AG20443 (cell line): Measurements from ENCODE around the gene SPTBN5.

Source experiments
- DNase-seq: peaks from one replicate; pipeline ENCODE4 v3.0.0; 2012; ENCODE audit warnings: low spot score, mixed read lengths

The SPTBN5 gene

GRCh38 chr15:41822957-41823356 is 70.9 kb downstream of the SPTBN5 start:
- no peak for DNase-seq

DNA sequence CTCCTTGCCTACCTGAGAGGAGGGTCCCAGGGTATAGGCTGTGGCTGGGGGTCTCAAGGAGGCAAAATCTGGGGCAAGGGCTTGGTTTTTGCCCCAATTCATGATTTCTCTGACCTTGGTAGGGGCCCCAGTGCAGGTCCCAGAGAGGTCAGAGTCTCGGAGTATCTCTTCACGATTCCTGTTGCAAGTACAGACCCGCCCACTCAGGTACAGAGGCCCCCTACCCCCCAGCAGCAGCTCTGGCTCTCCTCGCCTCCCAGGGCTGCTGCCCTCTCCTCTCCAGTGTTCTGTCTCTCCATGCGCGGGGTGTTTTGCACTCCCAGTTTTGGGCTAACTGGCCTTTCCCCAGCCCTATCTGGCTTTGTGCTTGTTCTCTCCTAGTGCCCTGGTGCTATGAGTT is 71.4 kb downstream of the SPTBN5 start:
- DNase-seq = no peak

DNA sequence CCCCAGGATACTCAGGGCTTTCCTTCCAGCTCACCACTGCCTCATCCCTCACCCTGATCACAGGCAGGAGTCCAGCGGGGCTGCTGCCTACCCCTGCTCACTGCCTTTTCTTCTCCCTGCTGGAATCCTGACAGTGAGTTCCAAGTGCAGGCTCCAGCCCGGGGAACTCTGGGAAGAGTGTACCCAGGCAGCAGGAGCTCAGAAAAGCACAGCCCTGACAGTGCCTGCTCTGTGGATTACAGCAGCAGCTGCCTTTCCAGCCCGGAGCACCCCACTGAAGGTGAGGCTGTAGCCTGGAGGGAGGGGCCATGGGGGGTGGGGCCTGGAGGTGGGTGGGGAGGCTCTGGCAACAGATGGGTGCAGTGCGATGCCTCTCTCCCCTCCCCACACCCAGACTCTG is 72.0 kb downstream of the SPTBN5 start:
- DNase-seq = no peak

- no peak for DNase-seq
Observed at GRCh38 chr15:41820791-41821423, 72.9 kb downstream of the SPTBN5 start.

- DNase-seq = no peak
Observed at GRCh38 chr15:41819455-41820050, 74.3 kb downstream of the SPTBN5 start.

GRCh38 chr15:41817781-41818180 is 76.1 kb downstream of the SPTBN5 start:
- no peak for DNase-seq

DNA sequence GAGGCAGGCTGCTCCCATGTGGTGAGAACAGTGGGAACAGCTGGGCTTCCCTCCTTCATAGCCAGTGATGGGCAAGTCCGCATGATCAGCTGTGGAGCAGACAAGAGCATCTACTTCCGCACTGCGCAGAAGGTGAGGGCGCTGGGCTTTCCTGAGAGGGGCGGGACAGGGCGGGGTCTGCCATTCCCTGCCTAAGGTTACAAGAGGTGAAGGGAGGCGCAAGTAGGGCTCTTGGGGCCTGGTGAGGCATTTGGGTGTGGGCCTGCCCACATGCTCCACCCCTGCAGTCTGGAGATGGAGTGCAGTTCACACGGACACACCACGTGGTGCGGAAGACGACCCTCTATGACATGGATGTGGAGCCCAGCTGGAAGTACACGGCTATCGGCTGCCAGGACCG is 76.5 kb downstream of the SPTBN5 start:
- DNase-seq = no peak

DNA sequence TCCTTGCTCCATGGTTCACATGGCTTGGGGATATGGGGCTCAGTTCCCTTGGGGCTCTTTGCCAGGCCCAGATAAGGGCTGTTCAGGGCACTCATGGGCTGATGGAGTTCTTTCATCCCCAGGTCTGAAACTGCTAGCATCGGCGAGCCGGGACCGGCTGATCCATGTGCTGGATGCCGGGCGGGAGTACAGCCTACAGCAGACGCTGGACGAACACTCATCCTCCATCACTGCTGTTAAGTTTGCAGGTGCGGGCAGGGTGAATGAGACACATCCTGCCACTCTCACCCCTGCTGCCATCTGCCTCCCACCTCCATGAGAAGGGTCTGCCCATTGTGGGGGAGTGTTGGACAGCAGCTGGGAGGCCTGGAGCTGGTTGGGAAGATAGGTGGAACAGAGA is 77.1 kb downstream of the SPTBN5 start:
- DNase-seq = no peak

DNA sequence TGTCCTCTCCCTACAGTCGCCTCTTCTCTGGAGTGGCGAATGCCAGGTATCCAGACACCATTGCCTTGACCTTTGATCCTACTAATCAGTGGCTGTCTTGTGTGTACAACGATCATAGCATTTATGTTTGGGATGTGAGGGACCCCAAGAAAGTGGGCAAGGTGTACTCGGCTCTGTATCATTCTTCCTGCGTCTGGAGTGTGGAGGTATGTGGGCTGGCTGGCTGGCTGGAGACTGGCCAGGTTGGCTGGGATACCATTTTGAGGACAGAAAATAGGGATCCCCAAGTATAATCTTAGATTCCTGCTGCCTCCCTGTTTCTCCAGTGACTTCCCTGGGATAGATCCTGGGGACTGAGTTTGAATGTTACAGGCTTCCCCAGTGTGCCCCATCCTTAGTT is 79.3 kb downstream of the SPTBN5 start:
- no peak for DNase-seq

- no peak for DNase-seq
Observed at GRCh38 chr15:41813426-41813825, 80.4 kb downstream of the SPTBN5 start.

- no peak for DNase-seq
Observed at GRCh38 chr15:41812820-41813375, 81.0 kb downstream of the SPTBN5 start.

GRCh38 chr15:41811432-41812195 is 82.2 kb downstream of the SPTBN5 start:
- peak; percentile 92 for DNase-seq

GRCh38 chr15:41810651-41811431 is 83.0 kb downstream of the SPTBN5 start:
- no peak for DNase-seq

- no peak for DNase-seq
Observed at GRCh38 chr15:41809526-41810220, 84.2 kb downstream of the SPTBN5 start.

GRCh38 chr15:41809121-41809520 is 84.7 kb downstream of the SPTBN5 start:
- DNase-seq = peak; percentile 35

- no peak for DNase-seq
Observed at GRCh38 chr15:41806291-41807181, 87.3 kb downstream of the SPTBN5 start.

GRCh38 chr15:41805711-41806110 is 88.1 kb downstream of the SPTBN5 start:
- DNase-seq = no peak

DNA sequence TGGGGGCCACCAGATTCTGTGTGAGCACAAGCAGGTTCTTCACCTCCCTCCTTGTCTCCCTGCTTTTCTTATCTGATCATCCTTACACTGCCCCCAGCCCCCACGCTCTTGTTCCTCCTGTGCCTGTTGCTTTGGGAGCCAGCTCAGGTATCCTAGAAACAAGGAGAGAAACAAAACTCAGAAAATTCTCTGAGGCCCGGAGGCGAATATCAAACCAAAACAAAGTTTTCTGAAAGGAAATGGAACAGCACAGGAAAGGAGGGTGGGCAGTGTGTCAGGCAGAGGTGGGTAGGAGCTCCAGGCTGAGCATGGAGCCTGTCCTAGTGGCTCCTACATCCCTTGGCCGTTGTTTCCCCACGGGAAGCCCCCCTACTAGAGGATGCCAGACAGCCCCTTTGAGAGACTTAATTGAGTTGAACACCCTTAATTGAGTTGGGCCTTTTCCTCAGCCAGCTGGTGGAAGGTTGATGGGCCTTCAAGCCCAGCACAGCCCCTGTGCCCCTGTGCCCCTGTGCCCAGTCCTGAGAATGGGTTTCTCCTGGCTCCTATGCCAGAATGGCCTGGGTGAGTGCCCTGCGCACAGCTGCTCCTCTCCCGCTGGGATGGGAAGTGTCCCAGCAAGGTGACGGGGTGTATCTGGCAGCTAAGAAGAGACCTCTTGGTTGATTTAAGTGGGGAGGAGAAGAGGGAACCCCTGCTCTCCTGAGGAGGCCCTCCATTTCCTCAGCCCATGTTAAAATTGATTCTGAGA is 88.8 kb downstream of the SPTBN5 start:
- no peak for DNase-seq

GRCh38 chr15:41804361-41804760 is 89.5 kb downstream of the SPTBN5 start:
- DNase-seq = no peak
